ENCODE results near the gene FADD. TPM values are rescaled to one million over a fixed set of nuclear protein-coding genes. Genes with fewer than 3 reads are reported as not detected.
"Not testable (repeated sequence)": the region's sequence is repeated elsewhere in the genome, so short reads cannot be mapped to it uniquely, and the experiment has no call there.

Gene FADD
- total RNA-seq, 2 experiments from 2014 or later = 23.6 to 24.4 TPM

DNA sequence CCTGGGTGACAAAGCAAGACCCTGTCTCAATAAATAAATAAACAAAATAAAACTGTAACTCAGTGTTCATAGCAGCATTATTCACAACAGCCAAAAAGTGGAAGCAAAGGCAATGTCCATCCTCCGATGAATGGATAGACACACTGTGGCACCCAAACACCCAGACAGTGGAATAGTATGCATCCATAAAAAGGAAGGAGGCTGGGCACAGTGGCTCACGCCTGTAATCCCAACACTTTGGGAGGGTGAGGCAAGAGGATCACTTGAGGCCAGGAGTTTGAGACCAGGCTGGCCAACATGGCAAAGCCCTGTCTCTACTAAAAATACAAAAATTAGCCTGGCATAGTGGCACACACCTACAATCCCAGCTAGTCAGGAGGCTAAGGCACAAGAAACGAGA lies 2.0 kb upstream of the FADD start:
- H3K4me3 Mint-ChIP-seq; H3K27me3 Mint-ChIP-seq (ENCODE audit: low read depth); H3K27ac Mint-ChIP-seq; DNase-seq; H3K9me3 Mint-ChIP-seq: not testable (repeated sequence)
- H3K36me3 Mint-ChIP-seq (ENCODE audit: low read depth) = peaks cover 20% of the 10 kb centered on the region
- H3K4me1 Mint-ChIP-seq (ENCODE audit: low read depth) = peaks cover 22% of the 10 kb centered on the region
- CTCF ChIA-PET = interaction anchor here (0.7 kb wide), 1 partner anchor 128 kb away, joined by 3 read pairs; no protein-coding TSS in a partner anchor
- intact Hi-C loops (cut with micrococcal nuclease) = loop anchor here (5.0 kb wide), 3 partner anchors 524 to 1251 kb away; partner anchors contain the start of genes LTO1, NADSYN1 and TPCN2

DNA sequence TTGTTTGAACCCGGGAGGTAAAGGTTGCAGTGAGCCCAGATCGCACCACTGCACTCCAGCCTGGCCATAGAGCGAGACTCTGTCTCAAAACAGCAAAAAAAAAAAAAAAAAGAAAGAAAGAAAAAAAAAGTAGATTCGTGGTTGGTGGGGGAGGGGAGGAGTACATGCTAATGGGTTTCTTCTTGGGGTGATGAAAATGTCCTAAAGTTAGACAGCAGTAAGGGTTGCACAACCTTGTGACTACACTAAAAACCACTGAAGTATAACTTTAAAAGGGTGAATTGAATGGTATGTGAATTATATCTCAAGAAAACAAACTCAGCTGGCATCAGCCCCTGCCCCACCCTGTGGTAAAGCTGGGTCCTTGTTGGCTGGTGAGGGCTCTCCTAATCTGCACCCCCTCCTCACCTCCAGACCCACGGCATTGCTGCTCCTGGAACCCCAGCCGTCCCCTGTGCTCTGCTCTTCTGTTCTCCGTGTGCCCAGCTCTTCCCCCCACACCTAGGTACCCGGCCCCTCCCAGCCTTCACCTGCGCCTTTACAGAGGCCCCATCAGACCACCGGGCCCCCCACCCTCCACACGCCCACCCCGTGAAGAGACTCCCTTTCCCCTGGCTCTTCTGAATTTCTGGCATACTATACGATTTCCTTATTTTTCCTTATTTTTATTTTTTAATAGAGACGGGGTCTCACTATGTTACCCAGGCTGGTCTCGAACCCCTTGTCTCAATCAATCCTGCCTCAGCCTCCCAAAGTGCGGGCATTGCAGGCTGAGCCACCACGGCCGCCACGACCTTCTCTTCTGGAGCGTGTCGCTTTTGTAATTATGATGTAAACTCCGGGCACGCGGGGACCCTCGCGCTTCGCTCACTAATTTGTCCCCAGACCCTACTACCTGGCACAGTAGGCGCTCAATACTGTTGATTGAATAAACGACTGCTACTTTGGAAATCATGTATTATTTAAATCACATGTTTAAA lies 924 bp upstream of the FADD start:
- DNase-seq = no peak
- H3K9me3 Mint-ChIP-seq = no peaks in the 10 kb centered on the region
- H3K4me1 Mint-ChIP-seq (ENCODE audit: low read depth) = peaks cover 29% of the 10 kb centered on the region
- peaks cover 2% of the 10 kb centered on the region for H3K27me3 Mint-ChIP-seq (ENCODE audit: low read depth)
- CTCF ChIA-PET = no interaction called here
- H3K27ac Mint-ChIP-seq = peak overlapping the region; percentile 87
- peak overlapping the region; percentile 95 for H3K4me3 Mint-ChIP-seq
- H3K36me3 Mint-ChIP-seq (ENCODE audit: low read depth) = peaks cover 25% of the 10 kb centered on the region
- intact Hi-C loops (cut with micrococcal nuclease) = loop anchor here (5.0 kb wide), 3 partner anchors 525 to 1250 kb away; partner anchors contain the start of genes LTO1, NADSYN1 and TPCN2

DNA sequence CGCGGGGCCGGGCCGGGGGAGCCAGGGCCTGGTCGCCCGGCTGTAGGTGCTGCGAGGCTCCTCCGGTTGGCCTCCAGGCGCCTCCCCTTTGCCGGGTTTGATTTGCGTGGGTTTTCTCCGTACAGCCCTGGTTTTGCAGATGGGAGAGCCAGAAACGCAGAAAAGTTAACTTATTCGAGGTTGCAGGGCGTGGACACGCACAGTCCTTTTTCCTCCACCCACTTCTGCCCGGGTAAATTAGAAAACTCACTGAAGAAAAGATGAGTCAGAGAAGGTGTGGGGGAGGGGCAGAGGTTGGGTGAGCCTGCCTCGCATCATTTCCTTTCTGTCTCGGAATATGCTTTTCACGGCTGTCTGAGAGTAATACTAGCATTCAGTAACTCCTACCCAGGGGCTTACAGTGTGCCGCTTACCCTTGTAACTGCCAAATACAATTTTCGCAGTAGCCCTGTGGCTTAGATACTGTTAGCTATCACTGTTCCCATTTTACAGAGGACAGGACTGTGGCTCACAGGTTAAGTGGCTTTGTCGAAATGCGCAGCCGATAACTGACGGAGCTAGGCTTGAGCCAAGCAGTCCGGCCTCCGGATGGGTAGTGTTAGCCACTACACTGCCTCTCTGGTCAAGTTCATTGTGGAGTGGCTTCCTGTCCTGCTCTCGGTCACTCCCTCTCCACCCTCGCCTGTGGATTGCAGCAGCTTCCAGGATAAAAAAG lies 812 bp downstream of the FADD start:
- H3K36me3 Mint-ChIP-seq (ENCODE audit: low read depth) = peaks cover 31% of the 10 kb centered on the region
- peak overlapping the region; percentile 95 for H3K4me3 Mint-ChIP-seq
- peaks cover 38% of the 10 kb centered on the region for H3K4me1 Mint-ChIP-seq (ENCODE audit: low read depth)
- intact Hi-C loops (cut with micrococcal nuclease) = loop anchor here (1.0 to 5.0 kb wide), 5 partner anchors 66 to 1248 kb away; partner anchors contain the start of genes CTTN, LTO1, NADSYN1 and PPFIA1
- peaks cover 2% of the 10 kb centered on the region for H3K27me3 Mint-ChIP-seq (ENCODE audit: low read depth)
- CTCF ChIA-PET = interaction anchor here (0.6 to 1.0 kb wide), 3 partner anchors 8 to 1769 kb away, joined by 3 read pairs; no protein-coding TSS in a partner anchor
- peak; percentile 97 for DNase-seq
- H3K9me3 Mint-ChIP-seq = no peaks in the 10 kb centered on the region
- peak overlapping the region; percentile 99 for H3K27ac Mint-ChIP-seq

DNA sequence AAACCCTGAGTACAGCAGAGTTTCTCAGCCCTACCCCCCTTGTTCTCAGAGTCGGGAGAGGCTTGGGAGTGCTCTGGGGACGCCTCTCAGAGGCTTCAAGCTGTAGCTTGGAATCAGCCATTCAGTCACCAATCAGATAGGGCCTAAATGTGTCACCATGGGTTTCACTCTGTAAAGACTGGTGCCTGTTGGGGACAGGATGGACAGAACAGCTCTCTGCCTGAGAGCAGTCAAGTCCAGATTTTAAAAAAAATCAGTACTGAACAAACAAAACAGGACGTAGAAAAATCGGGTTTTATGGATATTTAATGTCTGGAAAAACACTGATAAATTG lies 1.3 kb downstream of the FADD start:
- Mint-ChIP-seq H3K36me3 (ENCODE audit: low read depth) (peaks cover 36% of the 10 kb centered on the region), H3K4me1 (ENCODE audit: low read depth) (peaks cover 43% of the 10 kb centered on the region), H3K4me3 (peak overlapping the region; percentile 95), H3K27ac (peak overlapping the region; percentile 99), H3K9me3 (no peaks in the 10 kb centered on the region), H3K27me3 (ENCODE audit: low read depth) (peaks cover 2% of the 10 kb centered on the region)
- DNase-seq = peak; percentile 20
- CTCF ChIA-PET = interaction anchor here (1.0 to 1.1 kb wide), 2 partner anchors 8 to 286 kb away, joined by 3 read pairs; no protein-coding TSS in a partner anchor
- intact Hi-C loops (cut with micrococcal nuclease) = loop anchor here (5.0 kb wide), 3 partner anchors 527 to 1248 kb away; partner anchors contain the start of genes LTO1, NADSYN1 and TPCN2

DNA sequence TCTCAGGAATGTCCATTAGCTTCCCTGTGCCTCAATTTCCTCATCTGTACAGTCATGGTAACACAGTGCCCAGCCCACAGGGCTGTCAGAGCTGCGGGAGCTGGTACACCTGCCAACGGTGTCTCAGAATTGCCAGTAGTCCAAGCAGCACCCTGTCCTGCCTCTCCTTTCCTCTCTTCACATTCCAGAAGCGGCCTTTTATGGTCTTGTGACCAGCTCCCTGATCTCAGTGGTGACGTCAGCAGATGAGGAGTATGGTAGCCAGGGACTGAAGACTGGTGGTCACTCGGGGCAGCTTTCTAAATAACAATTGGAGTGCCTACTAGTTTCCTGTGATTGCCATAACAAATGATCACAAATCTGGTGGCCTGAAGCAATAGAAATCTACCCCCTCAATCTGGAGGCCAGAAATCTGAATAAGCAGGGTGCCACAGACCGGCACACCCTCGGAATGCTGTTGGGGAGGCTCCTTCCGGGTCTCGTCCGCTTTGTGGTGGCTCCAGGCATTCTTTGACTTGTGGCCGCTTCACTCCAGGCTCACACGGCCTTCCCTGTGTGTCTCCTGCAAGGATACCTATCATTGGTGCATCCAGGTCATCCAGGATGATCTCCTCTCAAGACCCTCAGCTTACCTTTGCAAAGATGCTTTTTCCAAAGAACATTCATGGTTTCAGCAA lies 2.1 kb downstream of the FADD start:
- no peaks in the 10 kb centered on the region for H3K9me3 Mint-ChIP-seq
- intact Hi-C loops (cut with micrococcal nuclease) = no loop called here
- peak overlapping the region; percentile 99 for H3K27ac Mint-ChIP-seq
- H3K4me3 Mint-ChIP-seq = peak overlapping the region; percentile 95
- H3K36me3 Mint-ChIP-seq (ENCODE audit: low read depth) = peaks cover 39% of the 10 kb centered on the region
- no peaks in the 10 kb centered on the region for H3K27me3 Mint-ChIP-seq (ENCODE audit: low read depth)
- H3K4me1 Mint-ChIP-seq (ENCODE audit: low read depth) = peaks cover 47% of the 10 kb centered on the region
- DNase-seq = no peak
- CTCF ChIA-PET = interaction anchor here (1.0 to 1.1 kb wide), 2 partner anchors 9 to 286 kb away, joined by 3 read pairs; no protein-coding TSS in a partner anchor

DNA sequence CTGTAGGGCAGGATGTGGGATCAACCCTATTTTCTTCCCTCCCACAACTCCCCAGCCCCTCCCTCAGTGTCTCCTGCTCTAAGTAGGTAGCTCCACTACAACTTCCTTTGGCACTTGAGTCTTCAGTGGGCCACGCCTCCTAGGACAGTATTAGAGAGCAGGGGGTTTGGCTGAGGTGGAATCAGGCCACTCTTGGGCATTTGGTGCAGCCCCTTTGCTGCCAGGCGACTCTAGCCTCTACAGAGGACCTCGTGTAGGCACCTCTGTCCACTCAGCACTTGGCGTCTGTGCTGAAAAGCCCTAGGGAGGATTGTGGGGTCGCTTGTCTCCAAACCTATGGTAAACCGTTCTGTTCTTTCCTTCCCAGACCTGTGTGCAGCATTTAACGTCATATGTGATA lies 2.7 kb downstream of the FADD start:
- Mint-ChIP-seq H3K27me3 (ENCODE audit: low read depth) (no peaks in the 10 kb centered on the region), H3K36me3 (ENCODE audit: low read depth) (peaks cover 40% of the 10 kb centered on the region), H3K27ac (peak overlapping the region; percentile 85), H3K9me3 (no peaks in the 10 kb centered on the region), H3K4me1 (ENCODE audit: low read depth) (peaks cover 48% of the 10 kb centered on the region), H3K4me3 (peak overlapping the region; percentile 95)
- CTCF ChIA-PET = no interaction called here
- intact Hi-C loops (cut with micrococcal nuclease) = no loop called here
- peak; percentile 22 for DNase-seq

DNA sequence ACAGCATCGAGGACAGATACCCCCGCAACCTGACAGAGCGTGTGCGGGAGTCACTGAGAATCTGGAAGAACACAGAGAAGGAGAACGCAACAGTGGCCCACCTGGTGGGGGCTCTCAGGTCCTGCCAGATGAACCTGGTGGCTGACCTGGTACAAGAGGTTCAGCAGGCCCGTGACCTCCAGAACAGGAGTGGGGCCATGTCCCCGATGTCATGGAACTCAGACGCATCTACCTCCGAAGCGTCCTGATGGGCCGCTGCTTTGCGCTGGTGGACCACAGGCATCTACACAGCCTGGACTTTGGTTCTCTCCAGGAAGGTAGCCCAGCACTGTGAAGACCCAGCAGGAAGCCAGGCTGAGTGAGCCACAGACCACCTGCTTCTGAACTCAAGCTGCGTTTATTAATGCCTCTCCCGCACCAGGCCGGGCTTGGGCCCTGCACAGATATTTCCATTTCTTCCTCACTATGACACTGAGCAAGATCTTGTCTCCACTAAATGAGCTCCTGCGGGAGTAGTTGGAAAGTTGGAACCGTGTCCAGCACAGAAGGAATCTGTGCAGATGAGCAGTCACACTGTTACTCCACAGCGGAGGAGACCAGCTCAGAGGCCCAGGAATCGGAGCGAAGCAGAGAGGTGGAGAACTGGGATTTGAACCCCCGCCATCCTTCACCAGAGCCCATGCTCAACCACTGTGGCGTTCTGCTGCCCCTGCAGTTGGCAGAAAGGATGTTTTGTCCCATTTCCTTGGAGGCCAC lies 3.3 kb downstream of the FADD start:
- CTCF ChIA-PET = no interaction called here
- intact Hi-C loops (cut with micrococcal nuclease) = no loop called here
- Mint-ChIP-seq H3K4me3 (no peak overlapping the region), H3K27ac (peak overlapping the region; percentile 85), H3K27me3 (ENCODE audit: low read depth) (no peaks in the 10 kb centered on the region), H3K36me3 (ENCODE audit: low read depth) (peaks cover 40% of the 10 kb centered on the region), H3K9me3 (no peaks in the 10 kb centered on the region), H3K4me1 (ENCODE audit: low read depth) (peaks cover 48% of the 10 kb centered on the region)
- DNase-seq = no peak

DNA sequence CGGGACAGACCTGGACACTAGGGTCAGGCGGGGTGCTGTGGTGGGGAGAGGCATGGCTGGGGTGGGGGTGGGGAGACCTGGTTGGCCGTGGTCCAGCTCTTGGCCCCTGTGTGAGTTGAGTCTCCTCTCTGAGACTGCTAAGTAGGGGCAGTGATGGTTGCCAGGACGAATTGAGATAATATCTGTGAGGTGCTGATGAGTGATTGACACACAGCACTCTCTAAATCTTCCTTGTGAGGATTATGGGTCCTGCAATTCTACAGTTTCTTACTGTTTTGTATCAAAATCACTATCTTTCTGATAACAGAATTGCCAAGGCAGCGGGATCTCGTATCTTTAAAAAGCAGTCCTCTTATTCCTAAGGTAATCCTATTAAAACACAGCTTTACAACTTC lies 3.9 kb downstream of the FADD start:
- CTCF ChIA-PET = no interaction called here
- Mint-ChIP-seq H3K4me1 (ENCODE audit: low read depth) (peaks cover 48% of the 10 kb centered on the region), H3K9me3 (no peaks in the 10 kb centered on the region), H3K27ac (no peak overlapping the region), H3K27me3 (ENCODE audit: low read depth) (no peaks in the 10 kb centered on the region), H3K4me3 (no peak overlapping the region), H3K36me3 (ENCODE audit: low read depth) (peaks cover 40% of the 10 kb centered on the region)
- DNase-seq = no peak
- intact Hi-C loops (cut with micrococcal nuclease) = no loop called here

DNA sequence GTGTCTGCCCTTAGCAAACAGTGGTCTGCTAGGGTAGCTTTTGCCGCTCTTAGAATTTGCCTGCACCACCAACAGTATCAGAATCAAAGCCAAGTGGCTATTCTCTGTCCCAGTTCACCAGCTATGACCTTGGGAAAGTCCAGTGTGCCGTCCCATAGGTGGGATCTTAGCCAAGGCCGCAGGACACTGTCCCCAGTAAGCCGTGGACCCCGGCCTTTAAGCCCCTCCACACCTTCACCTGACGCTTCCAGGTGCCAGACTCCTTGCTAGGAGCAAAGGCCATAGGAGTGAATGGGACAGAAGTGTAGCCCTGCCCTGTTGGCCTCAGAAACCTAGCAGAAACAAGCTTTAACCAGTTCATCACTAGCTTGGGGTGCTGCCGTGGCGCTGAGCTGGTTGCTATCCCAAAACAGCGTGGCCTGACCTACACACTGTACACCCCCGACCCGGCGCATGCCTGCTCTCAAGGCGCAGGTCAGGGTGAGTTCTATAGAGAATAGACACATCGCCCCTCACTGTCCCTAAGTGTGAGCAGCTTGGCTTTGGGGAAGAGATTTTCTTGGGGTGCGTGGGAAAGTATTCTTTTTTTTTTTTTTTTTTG lies 4.5 kb downstream of the FADD start:
- no peak overlapping the region for H3K27ac Mint-ChIP-seq
- no peaks in the 10 kb centered on the region for H3K27me3 Mint-ChIP-seq (ENCODE audit: low read depth)
- no peaks in the 10 kb centered on the region for H3K9me3 Mint-ChIP-seq
- peaks cover 48% of the 10 kb centered on the region for H3K4me1 Mint-ChIP-seq (ENCODE audit: low read depth)
- intact Hi-C loops (cut with micrococcal nuclease) = no loop called here
- CTCF ChIA-PET = no interaction called here
- no peak for DNase-seq
- H3K36me3 Mint-ChIP-seq (ENCODE audit: low read depth) = peaks cover 40% of the 10 kb centered on the region
- no peak overlapping the region for H3K4me3 Mint-ChIP-seq

DNA sequence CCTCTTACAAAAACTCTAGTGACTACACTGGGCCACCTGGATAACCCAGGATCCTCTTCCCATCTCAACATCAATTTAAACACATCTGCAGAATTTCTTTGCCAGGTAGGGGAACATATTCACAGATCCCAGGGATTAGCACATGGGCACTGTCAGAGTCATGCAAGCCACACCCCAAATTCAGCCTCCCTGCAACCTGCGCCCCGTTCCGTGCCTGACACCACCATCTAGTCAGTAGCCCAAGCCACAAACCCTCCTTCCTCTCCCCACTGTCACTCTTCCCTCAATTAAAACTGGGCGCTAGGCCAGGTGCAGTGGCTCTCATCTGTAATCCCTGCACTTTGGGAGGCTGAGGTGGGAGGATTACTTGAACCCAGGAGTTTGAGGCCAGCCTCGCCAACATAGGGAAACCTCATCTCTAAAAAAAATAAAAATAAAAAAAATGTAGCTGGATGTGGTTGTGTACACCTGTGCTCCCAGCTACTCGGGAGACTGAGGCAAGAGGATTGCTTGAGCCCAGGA lies 6.4 kb downstream of the FADD start:
- intact Hi-C loops (cut with micrococcal nuclease) = no loop called here
- Mint-ChIP-seq H3K4me1 (ENCODE audit: low read depth) (peaks cover 45% of the 10 kb centered on the region), H3K27me3 (ENCODE audit: low read depth) (no peaks in the 10 kb centered on the region), H3K36me3 (ENCODE audit: low read depth) (peaks cover 35% of the 10 kb centered on the region), H3K27ac (no peak overlapping the region), H3K9me3 (no peaks in the 10 kb centered on the region), H3K4me3 (no peak overlapping the region)
- DNase-seq = no peak
- CTCF ChIA-PET = no interaction called here

DNA sequence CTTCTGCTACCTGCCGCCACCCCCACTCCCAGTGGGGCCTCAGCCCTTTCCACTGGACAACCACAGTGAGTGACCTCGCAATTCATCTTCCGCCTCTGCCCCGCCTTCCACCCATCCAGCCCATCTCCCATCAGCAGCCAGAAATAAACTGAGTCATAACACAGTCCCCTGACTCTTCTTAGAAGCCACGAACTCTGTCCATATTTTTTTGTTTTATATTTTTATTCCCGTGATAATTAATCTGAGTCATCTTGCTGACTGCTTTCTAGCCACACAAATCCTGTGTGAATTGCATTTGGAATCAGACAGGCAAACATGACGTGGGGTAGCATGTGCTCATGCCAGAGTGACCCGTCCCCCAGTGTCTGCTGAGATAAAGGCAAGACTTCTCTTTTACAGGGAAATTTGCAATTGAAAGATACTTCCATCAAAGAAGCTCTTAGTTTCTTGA lies 7.0 kb downstream of the FADD start:
- Mint-ChIP-seq H3K36me3 (ENCODE audit: low read depth) (peaks cover 28% of the 10 kb centered on the region), H3K4me3 (no peak overlapping the region), H3K27ac (peak overlapping the region; percentile 42), H3K9me3 (no peaks in the 10 kb centered on the region), H3K27me3 (ENCODE audit: low read depth) (no peaks in the 10 kb centered on the region), H3K4me1 (ENCODE audit: low read depth) (peaks cover 39% of the 10 kb centered on the region)
- intact Hi-C loops (cut with micrococcal nuclease) = no loop called here
- CTCF ChIA-PET = no interaction called here
- DNase-seq = no peak
